GM19324 (cell line): ENCODE measurements around the gene HACD1.
"Not testable (repeated sequence)": the region's sequence is repeated elsewhere in the genome, so short reads cannot be mapped to it uniquely, and the experiment has no call there.

Source experiments
- ATAC-seq: cut with Tn5 transposase; IDR thresholded peaks from one replicate; pipeline ENCODE4 v1.9.1; 2021; ENCODE audit warnings: mild to moderate bottlenecking, moderate library complexity; ENCODE audit not compliant: unreplicated experiment, low FRiP score

HACD1 gene

DNA sequence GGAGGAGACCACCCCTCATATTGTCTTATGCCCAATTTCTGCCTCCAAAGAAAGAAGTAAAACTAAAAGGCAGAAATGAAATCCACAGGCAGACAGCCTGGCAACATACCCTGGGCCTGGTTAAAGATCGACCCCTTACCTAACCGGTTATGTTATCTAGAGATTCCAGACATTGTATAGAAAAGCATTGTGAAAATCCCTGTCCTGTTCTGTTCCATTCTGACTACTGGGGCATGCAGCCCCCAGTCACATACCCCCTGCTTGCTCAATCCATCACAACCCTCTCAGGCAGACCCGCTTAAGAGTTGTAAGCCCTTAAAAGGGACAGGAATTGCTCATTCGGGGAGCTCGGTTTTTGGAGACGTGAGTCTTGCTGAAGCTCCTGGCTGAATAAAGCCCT, 29.9 kb downstream of the HACD1 start:
- not testable (repeated sequence) for ATAC-seq

DNA sequence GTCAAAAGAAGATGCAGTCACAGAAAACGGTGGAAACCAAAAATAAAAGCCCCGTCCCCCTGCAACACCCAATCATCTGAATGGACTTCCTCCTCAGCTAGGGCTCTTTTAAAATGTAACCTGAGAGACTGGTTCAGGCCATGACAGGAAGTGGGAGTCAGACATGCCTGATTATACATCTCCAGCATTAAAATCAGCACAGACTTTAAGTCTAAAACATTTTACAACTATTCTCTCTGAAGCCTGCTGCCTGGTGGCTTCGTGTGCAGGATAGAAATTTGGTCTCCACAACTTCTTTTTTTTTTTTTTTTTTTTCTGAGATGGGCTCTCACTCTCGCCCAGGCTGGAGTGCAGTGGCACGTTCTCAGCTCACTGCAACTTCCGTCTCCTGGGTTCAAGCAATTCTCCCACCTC, 30.3 kb downstream of the HACD1 start:
- peak; percentile 61 for ATAC-seq

GRCh38 chr10:17585016-17585415, 32.2 kb downstream of the HACD1 start:
- peak; percentile 69 for ATAC-seq

GRCh38 chr10:17580885-17581284, 36.3 kb downstream of the HACD1 start:
- no peak for ATAC-seq

DNA sequence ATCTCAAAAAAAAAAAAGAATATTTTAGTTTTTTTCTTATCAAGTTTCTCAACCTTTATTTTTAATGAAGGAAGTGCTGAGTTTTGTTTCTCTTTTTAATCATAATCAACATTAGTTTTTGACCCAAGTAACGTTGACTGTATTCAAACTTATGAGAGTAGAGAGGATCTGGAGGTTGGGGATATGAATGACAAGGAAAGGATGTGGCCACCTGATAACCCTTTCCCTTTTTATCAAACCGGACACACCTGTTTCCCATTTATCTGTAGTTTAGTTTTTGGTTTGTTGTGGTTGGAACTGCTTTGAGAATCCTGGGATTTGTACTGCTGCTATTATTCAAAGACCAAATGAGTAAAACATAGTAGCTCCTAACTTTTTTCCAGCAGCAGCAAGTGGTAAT, 38.6 kb downstream of the HACD1 start:
- ATAC-seq, result no peak

GRCh38 chr10:17576768-17577167, 40.4 kb downstream of the HACD1 start:
- no peak for ATAC-seq

DNA sequence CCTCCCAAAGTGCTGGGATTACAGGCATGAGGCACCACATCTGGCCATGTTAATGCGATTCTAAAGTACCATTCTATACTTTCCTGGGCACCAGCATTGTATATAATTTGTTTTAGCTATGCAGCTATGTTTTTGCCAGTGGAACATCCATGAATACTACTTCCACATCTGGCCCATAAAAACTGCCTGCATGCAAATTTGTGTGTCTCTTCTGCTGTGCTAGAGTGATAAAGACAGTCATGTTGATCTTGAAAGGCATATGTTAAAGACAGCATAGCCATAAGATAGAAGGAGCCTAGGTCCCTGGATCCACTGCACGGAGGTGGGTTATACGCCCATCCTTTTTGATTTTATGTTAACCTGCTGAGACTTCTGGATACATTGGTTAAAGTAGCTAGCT, 52.3 kb downstream of the HACD1 start:
- no peak for ATAC-seq

GRCh38 chr10:17563452-17563851, 53.7 kb downstream of the HACD1 start:
- ATAC-seq, result no peak

DNA sequence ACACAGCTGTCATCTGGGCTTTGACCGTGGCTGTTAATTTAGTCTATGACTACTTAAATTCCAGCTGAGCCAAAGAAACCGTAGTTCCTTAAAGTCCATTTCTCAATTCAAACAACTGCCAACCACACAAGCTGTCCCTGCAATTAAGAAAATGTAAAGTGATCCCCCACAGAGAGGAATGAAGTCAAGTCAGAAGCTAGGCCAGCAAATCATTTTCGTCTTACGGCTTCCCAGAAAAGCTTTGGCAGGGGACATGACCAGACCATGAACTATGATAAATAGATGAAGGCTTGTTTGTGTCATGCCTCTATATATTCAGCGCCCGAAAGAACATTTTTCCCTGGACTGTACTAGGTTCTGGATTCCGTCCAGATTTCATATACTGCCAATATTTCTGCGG, 54.6 kb downstream of the HACD1 start:
- no peak for ATAC-seq

DNA sequence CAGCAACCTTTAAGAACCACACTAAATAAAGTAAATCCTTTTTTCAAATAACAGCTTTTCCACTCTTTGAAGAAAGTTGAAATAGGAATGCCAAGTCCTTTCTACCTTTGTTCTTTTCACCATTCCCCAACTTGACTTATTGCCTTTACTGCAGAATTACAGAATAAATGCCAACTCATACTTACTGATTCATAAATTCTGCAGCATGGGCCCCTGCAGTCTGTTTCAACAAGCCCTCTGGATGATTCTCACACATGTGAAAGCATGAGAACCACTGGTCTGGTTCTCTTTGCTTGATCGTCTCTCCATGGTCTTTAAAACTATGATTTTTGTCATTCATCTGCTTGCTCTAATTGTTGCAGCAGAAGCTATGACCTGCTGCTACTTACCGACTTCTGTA, 56.1 kb downstream of the HACD1 start:
- no peak for ATAC-seq

DNA sequence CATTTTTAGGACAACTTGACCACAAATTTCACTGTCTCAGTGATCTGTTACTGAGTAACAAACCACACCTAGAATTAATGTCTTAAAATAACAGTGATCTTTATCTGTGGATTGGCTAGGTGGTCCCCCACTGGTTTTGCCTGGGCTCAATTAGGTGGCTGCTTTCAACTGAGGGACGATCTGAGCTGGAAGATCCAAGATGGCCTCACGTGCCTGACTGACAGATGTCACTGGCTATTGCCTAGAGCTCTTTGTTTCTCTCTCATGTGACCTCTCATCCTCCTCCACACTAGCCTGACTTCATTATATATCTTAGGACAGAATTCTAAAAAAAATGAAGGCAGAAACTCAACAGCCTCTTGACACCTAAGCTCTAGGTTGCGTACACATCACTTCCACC, 59.7 kb downstream of the HACD1 start:
- ATAC-seq, result no peak

GRCh38 chr10:17548770-17549169, 68.4 kb downstream of the HACD1 start:
- ATAC-seq, result no peak

- no peak for ATAC-seq
Observed at GRCh38 chr10:17548162-17548561, 69.0 kb downstream of the HACD1 start.

- no peak for ATAC-seq
Observed at GRCh38 chr10:17547060-17547459, 70.1 kb downstream of the HACD1 start.

DNA sequence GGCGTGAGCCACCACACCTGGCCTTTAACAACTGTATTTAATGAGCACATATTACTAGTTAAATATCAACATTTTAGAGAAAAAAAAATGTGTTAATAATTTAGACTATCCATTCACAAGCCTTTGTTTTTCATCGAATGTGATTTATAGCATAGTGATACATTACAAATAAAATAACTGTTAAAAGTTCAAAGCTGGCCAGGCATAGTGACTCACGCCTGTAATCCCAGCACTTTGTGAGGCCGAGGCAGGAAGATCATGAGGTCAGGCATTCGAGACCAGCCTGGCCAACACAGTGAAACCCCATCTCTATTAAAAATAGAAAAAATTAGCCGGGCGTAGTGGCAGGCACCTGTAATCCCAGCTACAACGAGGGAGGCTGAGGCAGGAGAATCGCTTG, 72.7 kb downstream of the HACD1 start:
- no peak for ATAC-seq
